GOT3 (cell line): Measurements from ENCODE around the gene NFIB.

Experiments used
- DNase-seq: peaks from one replicate; lab custom pipeline; 2025; ENCODE audit warnings: mixed read lengths; lab: John Stamatoyannopoulos, UW

NFIB gene

DNA sequence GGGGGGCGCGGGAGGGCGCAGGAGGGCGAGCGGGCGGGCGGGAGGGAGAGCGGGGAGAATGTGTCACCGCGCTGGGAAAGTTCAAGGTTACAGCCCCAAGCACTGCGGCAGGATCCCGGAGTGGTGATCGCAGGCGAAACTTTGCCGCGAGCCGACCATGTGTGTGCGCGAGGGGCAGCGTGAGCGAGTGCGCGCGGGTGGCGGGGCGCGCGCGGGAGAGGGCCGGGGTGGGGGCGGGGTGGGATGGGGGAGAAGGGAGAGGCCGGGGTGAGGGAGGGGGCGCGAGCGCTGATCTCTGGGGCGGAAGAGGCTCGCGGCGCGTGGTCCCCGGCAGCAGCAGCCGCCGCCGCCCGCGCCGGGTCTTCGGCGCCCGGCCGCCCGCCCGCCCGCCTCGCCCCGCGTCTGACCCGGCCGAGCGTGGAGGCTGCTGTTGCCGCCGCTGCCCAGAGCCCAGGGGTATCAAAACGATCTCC, at the start of gene NFIB:
Gene NFIB, minus strand, starts transcription at position 191 of the 473 bp plus-strand sequence. CDS start 630 bp downstream, outside the sequence.
- no peak for DNase-seq

DNA sequence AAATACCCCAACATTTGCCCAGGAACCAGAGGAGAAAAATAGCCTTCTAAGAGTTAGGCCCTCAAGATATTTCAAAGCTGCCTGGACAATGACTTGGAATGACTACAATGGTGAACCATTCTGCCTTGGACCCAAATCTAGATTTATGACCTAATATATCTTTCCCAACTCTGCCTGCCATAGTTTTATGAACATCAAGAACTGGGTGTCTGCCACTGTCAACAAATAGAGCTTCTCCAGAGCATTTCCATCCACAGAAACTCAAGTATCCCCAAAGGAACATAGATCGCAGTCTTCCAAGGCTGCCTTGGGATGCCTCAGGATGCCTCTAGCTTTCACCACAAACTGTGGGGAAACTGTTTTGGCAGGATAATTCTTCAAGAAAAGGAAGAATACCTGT, 48.2 kb upstream of the NFIB start:
- no peak for DNase-seq

DNA sequence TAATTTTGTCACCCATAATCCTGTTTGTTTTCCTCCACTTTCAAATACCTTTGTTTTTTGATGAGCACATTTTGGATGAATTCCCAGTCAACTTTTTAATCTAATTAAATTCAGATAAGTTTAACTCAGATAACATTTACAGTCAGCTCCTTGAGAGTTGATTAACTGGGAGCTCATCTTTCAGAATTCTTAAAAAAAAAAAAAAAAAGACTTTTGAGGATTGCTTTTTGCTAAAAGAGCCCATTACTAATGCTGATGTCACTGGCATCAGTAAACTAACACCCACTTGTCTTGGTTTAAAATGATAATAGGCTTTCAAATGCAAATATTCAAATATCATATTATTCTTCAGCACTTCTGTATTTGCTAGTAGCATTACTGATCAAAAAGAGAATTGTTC, 47.1 kb upstream of the NFIB start:
- DNase-seq = no peak

DNA sequence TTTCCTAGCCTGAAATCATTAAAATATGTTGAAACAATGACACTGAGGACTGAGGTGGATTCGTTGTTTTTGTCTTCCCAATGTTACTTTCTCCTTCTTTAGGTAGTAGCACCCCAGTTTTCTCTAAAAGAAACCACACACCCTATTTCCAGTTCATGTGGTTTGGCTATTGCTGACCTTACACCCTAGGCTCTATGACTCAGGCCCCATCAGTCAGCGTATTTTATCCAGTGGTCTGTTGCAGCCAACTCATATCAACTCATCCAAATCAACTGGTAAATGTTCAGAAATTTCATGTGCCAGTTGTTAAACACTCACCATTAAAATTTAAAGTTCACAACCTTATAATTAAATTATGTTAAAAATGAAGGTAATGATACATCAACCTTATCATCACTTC, 44.6 kb upstream of the NFIB start:
- no peak for DNase-seq

DNA sequence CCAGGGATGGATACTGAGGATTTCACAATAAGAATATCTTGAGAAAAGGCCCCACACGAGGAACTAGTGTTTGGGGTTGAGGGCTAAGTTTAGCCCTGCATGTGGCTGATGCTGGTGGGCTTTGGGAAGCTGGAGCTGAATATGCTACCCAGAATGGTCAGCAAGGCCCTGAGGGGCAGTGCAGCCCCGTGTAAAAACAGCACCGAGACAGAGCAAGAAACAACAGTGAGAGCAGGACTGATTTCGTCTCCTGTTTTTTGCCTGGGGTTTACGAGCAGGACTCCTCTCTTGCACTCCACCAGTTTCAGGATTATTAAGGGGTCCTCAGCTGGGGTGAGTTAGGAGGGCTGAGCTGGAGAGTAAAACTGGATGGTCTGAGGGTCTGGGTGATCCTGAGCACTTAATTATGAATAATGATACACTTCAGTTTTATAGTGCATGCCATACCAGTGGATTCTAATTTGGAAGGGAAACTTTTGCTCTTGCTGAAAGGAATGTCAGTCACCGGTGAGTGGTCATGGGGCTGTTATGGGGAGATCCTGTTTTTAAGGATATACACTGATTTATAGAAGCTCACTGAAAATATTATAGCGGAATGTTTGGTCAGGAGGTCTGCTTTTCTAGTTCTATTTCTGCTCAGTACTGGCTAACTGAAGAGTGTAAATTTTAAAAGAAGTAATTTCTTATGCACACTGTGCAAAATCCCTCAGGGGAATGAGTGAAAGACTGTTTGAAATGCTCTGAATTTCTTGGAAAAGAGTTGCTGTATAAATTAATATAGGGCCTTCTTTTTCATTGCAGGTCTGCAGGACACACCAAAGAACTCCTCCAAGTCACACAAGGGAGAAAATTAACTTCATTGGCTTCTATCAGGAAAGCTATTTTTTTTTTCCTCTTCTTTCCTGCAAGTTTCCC, 42.7 kb upstream of the NFIB start:
- DNase-seq = no peak

DNA sequence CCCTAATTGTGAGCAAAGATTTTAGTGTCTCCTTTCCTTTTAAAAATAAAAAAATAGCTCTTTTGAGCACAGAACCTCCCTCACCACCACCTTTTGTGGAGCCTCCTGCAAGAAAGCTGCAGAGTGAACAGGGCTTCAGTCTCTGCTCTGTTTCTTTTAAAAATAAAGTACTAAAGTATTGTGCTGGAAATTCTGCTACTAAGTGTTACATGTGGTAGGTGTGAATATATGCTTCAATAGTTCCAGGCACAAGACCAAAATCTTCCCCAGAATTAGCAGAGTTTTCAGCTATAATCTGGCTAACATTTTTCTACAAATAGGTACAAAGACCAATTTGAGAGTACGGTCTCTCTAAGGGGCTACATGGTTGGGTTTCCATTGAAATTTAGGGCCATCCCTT, 40.3 kb upstream of the NFIB start:
- no peak for DNase-seq

DNA sequence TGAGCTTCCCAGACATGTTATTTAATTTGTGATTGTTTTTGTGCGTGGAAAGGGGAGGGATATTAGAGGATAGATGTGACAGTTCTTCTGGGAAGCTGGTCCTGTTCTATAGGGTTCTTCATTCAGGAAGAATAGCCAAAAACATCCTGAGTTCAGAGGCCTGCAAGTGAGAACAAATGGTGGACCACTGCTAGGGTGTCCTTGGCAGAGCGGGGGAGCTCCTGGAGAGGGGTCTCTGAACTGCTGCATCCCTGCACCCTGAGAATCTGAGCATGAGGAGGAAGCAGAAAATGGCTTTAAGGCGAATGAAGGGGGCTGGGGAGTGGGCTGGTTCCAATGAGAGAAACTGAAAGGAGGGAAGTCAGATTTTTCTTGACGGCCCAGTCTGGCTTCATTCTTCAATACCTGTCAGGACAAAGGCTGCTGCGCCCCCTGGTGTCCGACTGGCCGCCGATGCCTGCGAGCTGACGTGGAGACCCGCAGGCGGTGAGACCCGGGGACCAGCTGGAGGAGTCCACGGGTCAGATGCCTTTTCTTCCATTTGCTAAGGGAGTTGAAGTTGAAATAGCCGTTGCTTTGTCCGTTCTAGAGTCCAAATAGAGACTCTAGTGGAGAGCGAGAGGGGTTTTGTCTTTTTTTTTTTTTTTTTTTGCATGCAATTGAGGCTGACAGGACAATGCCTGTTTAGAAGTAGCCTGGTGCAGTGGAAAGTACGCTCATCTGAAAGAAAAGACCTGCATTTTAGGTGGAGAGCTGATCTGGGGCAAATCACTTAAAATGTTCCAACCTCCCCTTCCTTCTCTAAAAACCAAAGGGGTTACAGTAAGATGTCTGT, 39.5 kb upstream of the NFIB start:
- peak; percentile 16 for DNase-seq

DNA sequence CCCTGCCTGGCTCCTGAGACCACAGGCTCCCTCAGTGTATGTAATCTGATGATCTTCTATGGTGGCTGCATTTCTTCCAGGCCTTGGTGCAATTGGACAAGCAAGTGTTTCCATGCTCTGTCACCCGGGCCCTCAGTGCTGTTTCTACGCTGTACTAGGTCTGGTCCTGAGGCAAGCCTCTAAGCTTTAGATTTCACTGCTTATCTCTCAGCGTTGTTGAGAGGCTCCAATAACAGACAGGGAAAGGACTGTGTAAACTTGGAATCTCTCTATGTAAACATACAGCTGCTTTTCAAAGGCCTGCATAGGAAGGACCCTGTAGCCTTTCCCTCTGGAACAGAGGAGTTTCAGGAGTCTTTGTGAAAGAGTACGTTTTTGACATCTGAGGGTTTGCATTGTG, 38.6 kb upstream of the NFIB start:
- no peak for DNase-seq

DNA sequence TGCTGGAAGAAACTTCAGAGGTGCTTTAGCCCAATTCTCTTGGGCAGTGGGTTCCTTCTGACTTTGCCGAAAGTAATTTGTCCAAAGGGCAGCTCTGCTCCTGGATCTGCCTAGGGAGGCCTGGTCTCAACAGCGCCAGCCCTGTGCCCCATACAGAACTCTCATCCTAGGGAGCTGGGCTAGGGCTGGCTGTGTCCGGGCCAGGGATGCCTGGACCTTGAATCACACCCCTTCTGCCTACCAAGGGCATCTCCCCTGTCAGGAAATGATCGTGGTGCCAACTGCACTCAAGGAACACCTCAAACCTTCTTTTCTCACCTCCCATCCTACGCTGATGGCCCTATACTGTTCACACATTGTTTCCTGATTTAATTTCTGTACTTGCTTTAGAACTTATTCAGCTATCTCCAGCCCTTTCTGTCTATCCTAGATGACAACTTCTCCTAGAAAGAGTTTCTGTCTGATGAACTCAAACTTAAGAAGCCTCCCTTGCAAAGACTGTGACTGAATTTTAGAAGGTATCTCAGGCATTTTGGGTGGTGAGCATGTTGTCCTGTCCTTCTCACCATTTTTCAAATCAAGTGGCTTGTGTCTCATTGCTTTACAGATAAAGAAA, 37.4 kb upstream of the NFIB start:
- DNase-seq = no peak

DNA sequence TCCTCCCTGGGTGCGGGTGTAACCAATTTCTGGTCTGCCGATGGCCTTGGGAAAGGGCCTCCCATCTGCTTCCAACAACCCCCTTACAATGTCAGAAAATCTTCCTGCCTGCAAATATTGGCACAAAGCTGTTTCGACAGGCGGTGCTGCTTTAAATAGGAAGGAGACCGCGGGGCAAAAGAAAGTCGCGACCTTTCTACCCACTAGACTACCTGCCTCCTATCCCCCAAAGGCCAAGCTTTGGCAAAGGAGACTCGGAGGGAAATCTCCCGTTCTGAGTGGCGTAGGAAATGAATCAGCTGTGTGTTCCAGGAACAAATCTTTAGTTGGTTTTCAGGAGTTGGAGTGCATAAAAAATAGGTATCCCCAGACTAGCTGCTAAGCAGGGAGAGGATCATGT, 36.8 kb upstream of the NFIB start:
- DNase-seq = no peak

DNA sequence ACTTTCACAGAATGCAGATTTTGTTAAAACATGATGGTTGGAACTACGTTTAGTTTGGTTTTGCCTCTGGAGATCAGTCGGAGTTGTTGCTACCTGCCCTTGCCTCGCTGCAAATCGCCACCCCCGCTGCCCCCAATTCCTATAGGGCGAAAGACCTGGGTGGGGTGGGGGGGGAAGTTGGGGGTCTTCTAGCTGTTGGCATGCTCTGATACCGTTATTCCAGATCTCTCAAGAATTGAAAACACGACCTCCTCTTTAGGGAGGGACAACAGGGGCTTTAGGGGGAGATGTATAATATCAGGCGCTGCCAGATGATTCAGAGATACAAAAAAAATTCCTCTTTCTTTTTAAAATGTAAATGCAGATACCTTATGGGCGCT, 36.4 kb upstream of the NFIB start:
- DNase-seq = no peak

DNA sequence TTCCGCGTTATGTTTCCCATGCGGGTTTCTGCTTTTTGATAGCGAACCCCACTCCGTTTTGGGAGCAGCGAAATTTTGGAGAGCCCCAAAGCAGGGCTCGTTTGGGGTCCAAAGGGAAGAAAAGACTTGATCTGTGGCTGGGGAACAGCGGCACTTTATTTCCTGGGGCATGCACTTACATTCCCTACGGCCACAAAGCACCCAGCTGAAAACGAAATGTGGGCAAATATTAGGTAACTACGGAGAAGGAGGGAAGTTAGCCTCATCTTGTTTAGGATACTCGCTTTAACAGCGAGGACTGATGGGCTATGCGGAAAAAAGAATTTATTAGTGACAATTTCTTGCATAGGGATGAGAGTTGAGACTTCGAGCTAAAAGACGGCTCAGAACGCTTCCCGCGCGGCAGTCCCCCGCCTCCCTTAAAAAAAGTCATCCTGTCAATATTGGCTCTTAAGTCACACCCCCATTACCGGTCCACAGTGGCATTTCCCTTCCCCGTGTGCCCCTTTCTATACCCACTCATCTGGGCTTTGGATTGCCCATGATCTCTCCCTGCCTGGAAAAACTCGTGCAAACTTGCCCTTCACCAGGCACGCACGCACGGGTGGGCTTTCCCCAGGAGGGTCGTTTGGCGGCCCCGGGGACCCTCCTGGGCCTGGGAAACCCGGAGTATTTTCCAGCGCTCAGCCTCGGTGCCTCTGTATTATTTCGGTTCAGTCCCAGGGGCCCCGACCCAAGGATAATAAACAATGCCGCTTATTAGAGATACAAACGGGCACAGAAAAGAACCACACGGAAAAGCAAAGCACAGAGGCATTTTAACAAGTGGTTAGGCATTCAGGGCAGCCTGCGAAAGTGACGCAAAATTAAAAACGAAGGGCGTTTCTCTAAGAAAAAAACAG, 35.8 kb upstream of the NFIB start:
- no peak for DNase-seq

DNA sequence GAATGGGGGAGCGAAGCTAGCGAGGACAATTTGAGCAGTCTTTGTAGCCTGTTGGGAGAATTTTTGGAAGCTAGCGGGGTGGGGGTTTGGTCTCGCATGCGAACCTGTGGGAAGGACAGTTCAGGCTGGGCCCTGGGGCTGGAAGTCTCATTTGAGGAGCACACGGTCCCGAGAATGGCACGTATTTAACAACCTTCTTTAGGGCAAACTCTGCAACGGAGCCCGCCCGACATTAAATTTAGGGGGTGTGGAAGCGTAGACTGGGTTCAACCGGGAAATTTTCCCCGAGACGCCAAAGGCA, 35.2 kb upstream of the NFIB start:
- no peak for DNase-seq

DNA sequence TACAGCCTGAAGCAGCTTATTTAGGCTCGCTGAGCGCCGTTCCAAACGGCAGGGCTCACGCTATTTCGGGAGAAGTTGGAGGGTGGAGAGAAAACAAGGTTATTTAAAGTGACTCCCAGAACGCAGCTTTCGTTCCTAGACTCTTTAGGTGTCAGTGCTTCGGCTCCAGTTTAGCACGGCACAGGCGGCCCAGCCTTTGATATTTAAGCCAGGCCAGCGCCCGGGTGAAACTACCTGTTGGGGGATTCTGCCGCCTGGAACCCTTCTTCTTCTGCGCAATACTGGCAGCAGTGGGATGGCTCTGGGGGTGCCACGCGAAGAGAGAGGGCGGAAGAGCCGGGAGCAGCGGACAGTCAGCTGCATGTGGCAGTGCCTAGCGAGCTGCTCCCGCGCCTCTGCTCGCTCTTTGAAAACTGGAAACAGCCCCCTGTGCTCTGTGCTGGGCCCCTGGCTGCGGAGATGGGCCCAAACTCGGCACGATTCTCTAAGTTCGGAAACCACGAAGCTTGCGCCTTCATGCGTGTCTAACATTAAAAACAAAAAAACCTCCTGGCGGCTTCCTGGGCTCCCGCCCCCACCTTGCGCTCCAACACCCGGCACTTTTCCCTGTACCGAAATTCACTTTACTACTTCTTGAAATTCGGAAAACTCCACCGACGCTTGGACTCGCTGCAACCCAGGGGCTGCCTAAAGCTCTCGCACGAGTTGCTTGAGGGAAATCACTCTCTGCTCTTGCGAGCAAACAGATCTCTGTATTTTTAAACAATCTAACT, 34.6 kb upstream of the NFIB start:
- DNase-seq = no peak

DNA sequence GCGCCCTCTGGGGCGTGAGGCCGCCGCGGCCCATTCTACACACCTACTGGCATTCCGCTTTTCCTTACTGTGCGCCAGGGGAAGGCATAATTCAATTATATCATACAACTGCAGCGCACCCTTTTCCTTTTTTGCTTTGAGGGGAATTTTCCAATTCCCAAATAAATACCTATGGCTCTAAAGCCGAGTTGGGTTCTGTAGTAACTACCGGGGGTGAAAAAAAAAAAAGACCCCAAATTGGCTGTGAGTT, 34.1 kb upstream of the NFIB start:
- no peak for DNase-seq

DNA sequence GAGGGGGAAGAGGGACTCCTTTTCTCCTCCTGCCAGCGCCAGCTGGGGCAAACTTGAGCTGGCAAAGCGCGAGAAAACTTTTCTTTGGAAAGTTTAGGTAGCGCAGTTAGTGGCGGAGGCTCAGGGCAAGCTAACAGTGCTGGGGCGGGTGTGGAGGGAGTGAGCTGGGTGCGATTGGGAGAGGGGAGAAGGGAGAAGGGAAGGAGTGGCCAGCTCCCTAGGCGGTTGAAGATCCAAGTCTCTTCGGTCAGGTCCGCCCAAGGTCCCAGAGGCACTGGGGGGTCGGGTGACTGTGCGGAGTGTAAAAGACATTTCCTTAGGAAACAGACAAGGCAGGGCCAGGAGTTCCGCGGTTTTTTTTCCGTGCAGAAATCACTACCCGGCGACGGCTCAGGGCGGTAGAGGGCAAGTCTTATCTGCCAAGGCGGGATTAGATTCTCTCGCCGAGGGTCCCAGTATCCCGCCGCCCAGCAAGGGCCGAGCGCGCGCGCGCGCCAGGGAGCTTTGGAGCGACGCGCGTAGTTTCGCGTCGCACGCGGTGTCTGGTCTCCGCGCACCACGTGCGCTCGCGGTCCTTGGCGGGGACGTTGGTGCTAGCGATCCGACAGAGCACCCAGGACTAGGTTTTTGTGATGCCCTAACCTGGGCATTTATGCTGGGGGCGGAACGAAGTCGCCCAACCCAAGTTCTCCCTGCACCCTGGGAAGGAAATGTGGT, 33.6 kb upstream of the NFIB start:
- DNase-seq = peak; percentile 1

DNA sequence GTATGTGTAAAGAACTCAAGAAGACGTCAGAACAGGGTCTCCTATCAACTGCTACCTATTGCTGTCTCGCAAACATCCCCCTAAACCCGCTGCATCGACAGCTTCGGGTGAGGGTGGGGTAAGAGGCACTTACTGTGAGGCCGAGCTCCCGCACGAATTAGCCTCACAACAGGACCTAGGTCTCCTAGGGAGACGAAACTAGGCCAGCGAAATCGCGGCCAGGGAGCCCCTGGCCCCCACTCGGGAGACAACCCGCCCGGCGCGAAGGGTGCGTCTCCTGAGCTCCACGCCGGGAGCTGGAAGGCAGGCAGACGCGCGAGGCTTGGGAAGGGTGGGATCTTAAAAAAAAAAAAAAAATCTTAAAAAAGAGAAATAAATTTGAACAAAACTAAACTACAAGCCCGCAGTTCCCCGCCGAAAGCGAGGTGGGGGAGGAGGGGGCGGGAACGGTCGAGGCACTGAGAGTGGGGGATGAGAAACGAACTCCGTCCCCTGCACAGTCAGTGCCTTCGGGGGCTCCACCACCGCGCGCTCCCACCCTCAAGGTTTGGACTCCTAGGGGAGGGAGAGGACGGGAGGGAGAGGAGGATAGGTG, 33.0 kb upstream of the NFIB start:
- DNase-seq = no peak

DNA sequence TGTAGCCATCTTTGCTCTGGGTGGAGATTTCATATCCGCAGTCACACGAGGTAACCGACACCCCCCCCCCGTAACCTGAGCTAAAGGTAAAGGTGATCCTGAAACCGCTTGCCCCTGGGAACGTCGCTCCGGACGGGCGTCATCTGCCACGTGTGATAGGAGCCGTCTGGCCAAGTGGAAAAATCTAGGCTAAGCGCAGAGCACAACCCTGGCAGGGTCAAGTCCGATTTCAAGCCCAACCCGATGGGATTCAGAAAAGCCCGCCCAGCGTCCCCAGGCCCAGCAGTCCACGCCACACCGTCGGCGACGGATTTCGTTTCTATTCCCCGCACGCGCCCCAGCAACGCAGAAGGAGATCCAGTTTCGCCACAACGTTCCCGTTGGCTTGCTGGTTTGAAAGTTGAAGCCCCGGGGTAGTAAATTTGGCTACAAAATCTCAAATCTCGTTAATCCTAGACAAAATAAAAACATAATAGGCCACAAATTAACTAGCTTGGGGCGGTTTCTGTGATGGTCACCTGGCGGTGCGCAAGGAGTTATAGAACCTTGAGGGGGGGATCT, 32.4 kb upstream of the NFIB start:
- no peak for DNase-seq

DNA sequence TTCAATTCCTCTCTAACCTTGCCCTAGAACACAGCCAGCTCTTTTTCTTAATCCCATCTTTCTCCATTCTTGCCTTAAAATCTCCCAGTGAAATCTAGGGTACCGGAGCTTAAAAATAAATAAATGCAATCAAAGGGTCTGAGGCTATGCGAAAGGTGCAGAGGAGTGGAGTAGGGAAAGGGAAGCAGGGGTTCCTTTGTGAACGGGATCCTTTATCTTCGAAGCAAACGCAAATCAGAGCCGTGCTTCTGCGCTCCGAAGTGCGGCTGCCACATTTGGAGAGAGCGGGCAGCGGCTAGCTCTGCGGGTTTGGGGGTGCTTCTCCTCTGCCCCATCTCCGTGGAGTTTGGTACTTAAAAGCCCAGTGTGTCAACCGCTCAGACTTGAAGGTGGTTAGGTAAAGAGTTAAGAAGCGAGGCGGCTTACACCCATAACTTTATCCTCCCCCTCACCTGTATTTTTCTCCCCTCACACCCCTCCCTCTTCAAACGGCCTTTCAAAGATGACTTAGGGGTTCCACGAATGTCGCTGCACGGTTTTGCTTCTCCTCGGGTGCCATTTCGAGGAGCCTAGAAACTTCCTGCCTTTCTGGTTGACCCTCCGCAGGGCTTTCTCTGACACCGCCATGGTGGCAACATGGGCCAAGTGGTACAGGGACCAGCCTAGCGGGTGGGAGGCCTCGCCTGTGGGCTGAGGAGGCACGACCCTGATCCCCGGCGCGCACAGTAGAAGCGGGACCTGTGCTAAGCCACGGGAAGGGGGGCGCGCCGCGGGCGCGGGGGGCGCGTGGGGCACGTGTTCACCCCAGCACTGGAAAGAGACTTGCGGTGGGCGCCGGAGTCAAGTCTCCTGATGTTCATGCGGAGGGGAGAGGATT, 31.7 kb upstream of the NFIB start:
- no peak for DNase-seq
